GM23248 (cell line): ENCODE data around the gene MDK. TPM values are rescaled to one million over a fixed set of nuclear protein-coding genes. Genes with fewer than 3 reads are reported as not detected.

Source experiments
- DNase-seq: peaks from one replicate; pipeline ENCODE4 v3.0.0-alpha.2; 2015
- H2AFZ ChIP-seq: fragments of 200-600 bp; sonication (generic); 2 replicates; pipeline ENCODE4 v1.6.1; 2016; ENCODE audit warnings: antibody characterized with exemption
- H3F3A ChIP-seq: fragments of 200-600 bp; sonication (generic); 2 replicates; pipeline ENCODE4 v1.6.1; 2016; ENCODE audit warnings: mild to moderate bottlenecking, antibody characterized with exemption, mixed run types; ENCODE audit not compliant: insufficient read depth
- H3K27ac ChIP-seq: fragments of 200-600 bp; sonication (generic); 2 replicates; pipeline ENCODE4 v1.5.1; 2016; ENCODE audit warnings: mild to moderate bottlenecking
- H3K27me3 ChIP-seq: fragments of 200-600 bp; sonication (generic); replicated peaks from 2 replicates; pipeline ENCODE4 v1.6.1; 2016; ENCODE audit warnings: mild to moderate bottlenecking; ENCODE audit not compliant: insufficient read depth
- H3K36me3 ChIP-seq: fragments of 200-600 bp; sonication (generic); 2 replicates; pipeline ENCODE4 v1.6.1; 2016; ENCODE audit warnings: low read depth, mild to moderate bottlenecking
- H3K4me1 ChIP-seq: fragments of 200-600 bp; sonication (generic); 2 replicates; pipeline ENCODE4 v1.6.1; 2016; ENCODE audit warnings: mild to moderate bottlenecking; ENCODE audit not compliant: insufficient read depth
- H3K4me2 ChIP-seq: fragments of 200-600 bp; sonication (generic); one replicate; pipeline ENCODE4 v1.6.1; 2016; ENCODE audit warnings: mild to moderate bottlenecking; ENCODE audit not compliant: unreplicated experiment
- H3K4me3 ChIP-seq: fragments of 200-600 bp; sonication (generic); 2 replicates; pipeline ENCODE4 v1.5.1; 2016; ENCODE audit warnings: mild to moderate bottlenecking
- H3K79me2 ChIP-seq: fragments of 200-600 bp; sonication (generic); 2 replicates; pipeline ENCODE4 v1.6.1; 2016; ENCODE audit warnings: mild to moderate bottlenecking; ENCODE audit not compliant: insufficient read depth
- H3K9ac ChIP-seq: fragments of 200-600 bp; sonication (generic); 2 replicates; pipeline ENCODE4 v1.6.1; 2016; ENCODE audit warnings: mild to moderate bottlenecking
- H3K9me2 ChIP-seq: fragments of 200-600 bp; sonication (generic); 2 replicates; pipeline ENCODE4 v1.6.1; 2016; ENCODE audit warnings: mixed run types, mild to moderate bottlenecking, moderate library complexity; ENCODE audit not compliant: insufficient read depth
- H3K9me3 ChIP-seq: fragments of 200-600 bp; sonication (generic); one replicate; pipeline ENCODE4 v1.6.1; 2017; ENCODE audit warnings: low read depth
- H4K20me1 ChIP-seq: fragments of 200-600 bp; sonication (generic); 2 replicates; pipeline ENCODE4 v1.6.0; 2016; ENCODE audit not compliant: insufficient read depth
- EZH2 ChIP-seq: fragments of 200-600 bp; sonication (generic); IDR thresholded peaks from 2 replicates; pipeline ENCODE4 v1.6.1; 2018; ENCODE audit warnings: antibody characterized with exemption, mild to moderate bottlenecking; ENCODE audit not compliant: insufficient read depth, poor library complexity, severe bottlenecking
- EZH2phosphoT487 ChIP-seq: fragments of 200-600 bp; sonication (generic); IDR thresholded peaks from 2 replicates; pipeline ENCODE4 v1.6.1; 2018; ENCODE audit warnings: antibody characterized with exemption, moderate library complexity, mild to moderate bottlenecking, low read depth; ENCODE audit not compliant: insufficient read depth
- WGBS, 2 experiments: methylation state at CpG; one replicate each; pipeline ENCODE4 v1.1.6; 2015 to 2017; ENCODE audit warnings: low lambda C conversion rate in 2 of 2, low coverage in 1 of 2; ENCODE audit errors: missing lambda C conversion rate in 2 of 2; 5-methylcytosine and 5-hydroxymethylcytosine counted together
- in situ Hi-C: fragments of 300-500 bp; cut with MboI; formaldehyde crosslinking; loops from 2 replicates; pipeline ENCODE4 v1.15.0; 2020
- polyA plus RNA-seq: library from polyadenylated mRNA; unstranded; fragments of >200 nt; fragmentation: Nextera tagmentation; extraction: Ambion mirVana; gene quantifications from 2 replicates; pipeline ENCODE4 v1.2.1, GENCODE V29; 2016
- total RNA-seq: library from RNA; depleted of rRNA; stranded (reverse); fragments of >200 nt; shearing (Covaris generic); gene quantifications from 2 replicates; pipeline ENCODE4 v1.2.3, GENCODE V29; 2014

Gene MDK
- total and polyA plus RNA-seq, 2 experiments from 2014 or later, result 10.7 to 31.5 TPM

- no peak for TF ChIP-seq EZH2phosphoT487
- TF ChIP-seq EZH2, result no peak
- H3K9me3 ChIP-seq, result no peaks in the 10 kb centered on the region
- H3K4me1 ChIP-seq, result peaks cover 40% of the 10 kb centered on the region
- H3K27ac ChIP-seq, result no peak overlapping the region
- no peak for DNase-seq
- H3K9ac ChIP-seq, result no peak overlapping the region
- in situ Hi-C loops, result no loop called here
- H4K20me1 ChIP-seq, result no peaks in the 10 kb centered on the region
- H3K4me2 ChIP-seq, result no peak overlapping the region
- H2AFZ ChIP-seq, result no peak overlapping the region
- H3K9me2 ChIP-seq, result no peaks in the 10 kb centered on the region
- H3K36me3 ChIP-seq, result no peaks in the 10 kb centered on the region
- no peaks in the 10 kb centered on the region for H3K27me3 ChIP-seq
- peaks cover 85% of the 10 kb centered on the region for H3K79me2 ChIP-seq
- peaks cover 12% of the 10 kb centered on the region; the same call in 1 of the 2 replicates for H3F3A ChIP-seq
- H3K4me3 ChIP-seq, result no peak overlapping the region
- WGBS, 2 experiments, result 39 to 42% methylated on average over 1 of the region's 1 CpG
Observed at GRCh38 chr11:46359953-46360352, 21.5 kb upstream of the MDK start.

GRCh38 chr11:46360878-46361277 lies 20.6 kb upstream of the MDK start:
- no peaks in the 10 kb centered on the region for H3K27me3 ChIP-seq
- no peaks in the 10 kb centered on the region for H4K20me1 ChIP-seq
- peaks cover 12% of the 10 kb centered on the region; the same call in 1 of the 2 replicates for H3F3A ChIP-seq
- no peaks in the 10 kb centered on the region for H3K9me2 ChIP-seq
- 39 to 42% methylated on average over 7 of the region's 7 CpGs for WGBS, 2 experiments
- peaks cover 40% of the 10 kb centered on the region for H3K4me1 ChIP-seq
- H2AFZ ChIP-seq, result peak overlapping the region; percentile 52; the same call in 1 of the 2 replicates
- H3K4me2 ChIP-seq, result peak overlapping the region; percentile 69
- H3K4me3 ChIP-seq, result peak overlapping the region; percentile 42
- in situ Hi-C loops, result no loop called here
- TF ChIP-seq EZH2 (no peak), EZH2phosphoT487 (no peak)
- DNase-seq, result peak; percentile 57
- H3K36me3 ChIP-seq, result no peaks in the 10 kb centered on the region
- H3K79me2 ChIP-seq, result peaks cover 76% of the 10 kb centered on the region
- H3K27ac ChIP-seq, result peak overlapping the region; percentile 77
- H3K9me3 ChIP-seq, result no peaks in the 10 kb centered on the region
- H3K9ac ChIP-seq, result peak overlapping the region; percentile 74

GRCh38 chr11:46361283-46362155 lies 19.9 kb upstream of the MDK start:
- in situ Hi-C loops, result no loop called here
- H3K36me3 ChIP-seq, result no peaks in the 10 kb centered on the region
- TF ChIP-seq EZH2 (no peak), EZH2phosphoT487 (no peak)
- H2AFZ ChIP-seq, result peak overlapping the region; percentile 52; the same call in 1 of the 2 replicates
- no peaks in the 10 kb centered on the region for H3K9me3 ChIP-seq
- peak overlapping the region; percentile 42 for H3K4me3 ChIP-seq
- 8 to 13% methylated on average over 25 to 26 of the region's 26 CpGs for WGBS, 2 experiments
- H3K79me2 ChIP-seq, result peaks cover 70% of the 10 kb centered on the region
- H3K9me2 ChIP-seq, result no peaks in the 10 kb centered on the region
- H3K27me3 ChIP-seq, result no peaks in the 10 kb centered on the region
- peaks cover 40% of the 10 kb centered on the region for H3K4me1 ChIP-seq
- no peaks in the 10 kb centered on the region for H4K20me1 ChIP-seq
- DNase-seq, result peak; percentile 87
- H3K9ac ChIP-seq, result peak overlapping the region; percentile 74
- peak overlapping the region; percentile 77 for H3K27ac ChIP-seq
- H3F3A ChIP-seq, result peaks cover 12% of the 10 kb centered on the region; the same call in 1 of the 2 replicates
- H3K4me2 ChIP-seq, result peak overlapping the region; percentile 69

GRCh38 chr11:46362156-46363030 lies 19.1 kb upstream of the MDK start:
- peaks cover 32% of the 10 kb centered on the region for H3K4me1 ChIP-seq
- H3K36me3 ChIP-seq, result no peaks in the 10 kb centered on the region
- in situ Hi-C loops, result no loop called here
- H3K9ac ChIP-seq, result peak overlapping the region; percentile 74
- H3K27ac ChIP-seq, result peak overlapping the region; percentile 65; the same call in 1 of the 2 replicates
- H2AFZ ChIP-seq, result no peak overlapping the region
- DNase-seq, result no peak
- no peaks in the 10 kb centered on the region for H3K9me3 ChIP-seq
- H3F3A ChIP-seq, result peaks cover 12% of the 10 kb centered on the region; the same call in 1 of the 2 replicates
- H3K9me2 ChIP-seq, result no peaks in the 10 kb centered on the region
- TF ChIP-seq EZH2phosphoT487 (no peak), EZH2 (no peak)
- peaks cover 61% of the 10 kb centered on the region for H3K79me2 ChIP-seq
- no peaks in the 10 kb centered on the region for H3K27me3 ChIP-seq
- H4K20me1 ChIP-seq, result no peaks in the 10 kb centered on the region
- 91 to 92% methylated on average over 20 of the region's 20 CpGs for WGBS, 2 experiments
- H3K4me2 ChIP-seq, result peak overlapping the region; percentile 26
- no peak overlapping the region for H3K4me3 ChIP-seq
